Measurements from ENCODE around the gene VPS13D.
"Not testable (repeated sequence)": the region's sequence is repeated elsewhere in the genome, so short reads cannot be mapped to it uniquely, and the experiment has no call there.

VPS13D gene

DNA sequence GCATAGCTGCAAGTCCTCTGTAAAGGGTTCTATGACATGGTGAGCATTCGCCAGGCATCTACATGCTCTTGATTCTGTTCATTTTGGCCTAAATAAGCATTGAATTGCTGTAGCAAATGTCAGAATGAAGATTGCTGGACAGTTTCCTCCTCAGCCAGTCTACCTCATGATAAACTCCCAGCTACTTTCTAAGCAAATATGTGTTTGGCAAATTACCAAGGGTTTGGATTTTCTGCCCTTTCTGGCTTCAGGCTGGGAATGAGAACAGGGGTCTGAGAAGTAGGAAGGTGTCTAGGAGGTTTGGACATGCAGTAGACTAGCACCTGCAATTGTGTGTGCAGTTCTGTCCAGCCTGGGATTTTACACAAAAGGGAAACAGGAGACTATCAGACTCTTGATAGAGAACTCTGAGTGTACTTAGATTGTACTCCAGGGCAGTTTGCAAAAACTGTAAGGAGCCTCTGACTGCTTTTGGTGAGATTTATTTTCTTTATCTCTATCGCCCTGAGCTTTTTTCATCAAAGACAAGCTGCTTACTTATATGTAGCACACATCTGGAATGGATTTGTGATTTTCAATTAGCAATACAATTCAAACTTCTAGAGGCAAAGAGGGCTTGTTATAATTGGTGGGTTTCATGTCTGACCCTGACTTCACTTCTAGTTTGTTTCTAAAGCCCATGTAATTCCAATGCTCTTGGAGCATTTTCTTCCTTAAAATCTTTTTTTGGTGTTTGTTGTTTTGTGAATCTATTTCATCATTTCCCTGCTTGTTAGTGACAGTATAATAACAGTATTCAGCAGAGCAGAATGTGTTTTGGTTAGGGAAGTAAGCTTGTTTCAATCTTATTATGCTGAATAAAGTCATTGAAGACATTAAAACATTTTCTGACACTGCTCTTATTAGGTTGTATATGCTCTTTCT is 150.8 kb downstream of the VPS13D start:
- no peak for DNase-seq

DNA sequence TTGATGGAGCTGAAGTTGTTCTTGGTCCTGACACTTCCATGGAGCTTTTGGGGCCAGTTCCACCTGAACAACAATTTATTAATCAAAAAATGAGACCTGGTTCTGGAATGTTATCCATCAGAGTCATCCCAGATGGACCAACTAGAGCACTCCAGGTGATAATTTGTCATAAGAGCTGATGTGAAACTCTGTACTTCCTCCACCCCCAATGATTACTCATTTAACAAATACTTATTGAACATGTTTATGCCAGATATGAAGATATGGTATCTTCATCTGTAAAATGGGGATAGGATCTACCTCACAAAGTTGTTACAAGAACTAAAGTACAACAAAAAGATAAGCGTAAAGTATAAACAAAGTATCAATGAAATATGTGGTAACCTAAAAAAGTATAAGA is 153.2 kb downstream of the VPS13D start:
- DNase-seq = no peak

DNA sequence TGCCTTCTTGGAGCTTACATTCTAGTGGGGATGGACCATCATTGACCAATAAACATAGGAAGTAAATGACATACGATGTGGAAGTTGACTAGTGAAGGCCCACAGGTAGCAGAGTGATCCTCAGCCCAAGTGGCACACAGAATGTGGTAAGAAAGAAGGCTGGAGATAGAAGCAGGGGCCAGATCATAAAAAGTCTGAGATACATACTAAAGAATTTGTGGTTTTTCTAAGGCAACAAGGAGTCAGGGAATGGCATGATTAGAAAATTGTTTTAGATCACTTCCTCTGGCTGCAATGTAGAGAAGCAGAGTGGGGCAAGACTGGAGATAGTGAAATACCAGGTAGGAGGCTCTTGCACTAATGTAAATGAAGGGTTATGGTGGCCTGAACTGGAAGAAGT is 154.0 kb downstream of the VPS13D start:
- no peak for DNase-seq

DNA sequence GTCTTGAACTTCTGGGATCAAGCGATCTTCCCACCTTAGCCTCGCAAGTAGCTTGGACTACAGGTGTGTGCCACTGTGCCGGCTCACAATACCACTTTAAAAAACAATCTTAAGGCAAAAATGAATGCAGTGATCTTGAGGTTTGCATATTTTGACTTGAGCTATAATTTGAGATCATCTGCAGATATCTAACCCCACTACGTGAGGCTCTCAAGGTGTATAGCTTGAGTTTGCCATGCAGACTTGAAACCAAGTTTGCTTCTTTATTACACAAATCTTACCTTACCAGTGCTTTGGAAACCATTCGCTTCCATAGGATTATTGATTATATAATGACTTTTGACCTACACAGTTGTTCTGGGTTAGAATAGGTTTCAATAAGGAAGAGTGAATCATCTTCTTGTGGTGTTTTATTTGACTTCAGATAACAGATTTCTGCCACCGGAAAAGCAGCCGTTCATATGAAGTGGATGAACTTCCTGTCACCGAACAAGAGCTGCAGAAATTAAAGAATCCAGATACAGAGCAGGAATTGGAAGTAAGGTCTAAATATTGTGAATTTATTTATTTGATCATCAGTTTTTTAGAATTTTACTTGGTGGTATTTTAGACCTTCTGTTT is 155.1 kb downstream of the VPS13D start:
- no peak for DNase-seq

DNA sequence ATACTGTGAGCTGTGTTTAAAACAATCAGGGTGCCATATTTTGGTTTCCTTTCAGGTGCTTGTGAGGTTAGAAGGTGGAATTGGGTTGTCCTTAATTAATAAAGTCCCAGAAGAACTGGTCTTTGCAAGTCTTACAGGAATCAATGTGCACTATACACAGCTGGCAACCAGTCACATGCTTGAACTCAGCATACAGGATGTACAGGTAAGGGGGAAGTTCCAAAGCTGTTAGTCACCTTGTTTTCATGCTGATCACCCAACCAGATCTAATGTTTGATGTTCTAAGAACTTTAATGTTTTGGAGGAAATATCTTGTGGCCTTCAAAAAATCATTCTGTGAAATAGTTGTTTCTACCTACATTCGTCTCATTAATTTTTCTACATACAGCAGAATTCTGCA is 156.3 kb downstream of the VPS13D start:
- DNase-seq = no peak

DNA sequence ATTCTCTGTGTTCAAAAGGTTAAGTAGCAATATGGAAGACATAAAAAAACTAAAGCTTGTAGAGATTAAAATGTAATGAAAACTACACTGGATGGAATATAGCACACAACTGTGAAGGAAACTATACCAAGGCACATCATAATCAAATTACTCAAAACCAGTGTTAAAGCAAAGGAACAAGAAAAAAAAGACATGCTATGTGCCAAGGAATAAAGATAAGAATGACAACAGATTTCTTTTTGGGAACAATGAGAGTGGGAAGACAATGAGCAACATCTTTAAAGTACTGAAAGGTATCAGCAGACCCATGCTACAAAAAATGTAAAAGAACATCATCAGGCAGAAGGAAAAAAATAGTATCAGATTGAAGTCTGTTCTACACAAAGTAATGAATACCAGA is 157.8 kb downstream of the VPS13D start:
- DNase-seq = no peak

DNA sequence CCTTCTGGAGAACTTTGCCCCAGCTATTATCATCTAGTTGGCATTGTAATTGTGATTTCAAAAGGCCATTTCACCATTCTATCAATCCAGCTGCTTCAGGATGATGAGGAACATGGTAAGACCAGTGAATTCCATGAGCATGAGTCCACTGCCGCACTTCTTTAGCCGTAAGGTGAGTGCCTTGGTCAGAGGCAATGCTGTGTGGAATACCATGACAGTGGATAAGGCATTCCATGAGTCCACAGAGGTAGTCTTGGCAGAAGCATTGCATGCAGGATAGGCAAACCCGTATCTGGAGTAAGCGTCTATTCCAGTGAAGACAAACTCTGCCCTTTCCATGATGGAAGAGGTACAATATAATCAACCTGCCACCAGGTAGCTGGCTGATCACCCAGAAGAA is 160.5 kb downstream of the VPS13D start:
- not testable (repeated sequence) for DNase-seq

DNA sequence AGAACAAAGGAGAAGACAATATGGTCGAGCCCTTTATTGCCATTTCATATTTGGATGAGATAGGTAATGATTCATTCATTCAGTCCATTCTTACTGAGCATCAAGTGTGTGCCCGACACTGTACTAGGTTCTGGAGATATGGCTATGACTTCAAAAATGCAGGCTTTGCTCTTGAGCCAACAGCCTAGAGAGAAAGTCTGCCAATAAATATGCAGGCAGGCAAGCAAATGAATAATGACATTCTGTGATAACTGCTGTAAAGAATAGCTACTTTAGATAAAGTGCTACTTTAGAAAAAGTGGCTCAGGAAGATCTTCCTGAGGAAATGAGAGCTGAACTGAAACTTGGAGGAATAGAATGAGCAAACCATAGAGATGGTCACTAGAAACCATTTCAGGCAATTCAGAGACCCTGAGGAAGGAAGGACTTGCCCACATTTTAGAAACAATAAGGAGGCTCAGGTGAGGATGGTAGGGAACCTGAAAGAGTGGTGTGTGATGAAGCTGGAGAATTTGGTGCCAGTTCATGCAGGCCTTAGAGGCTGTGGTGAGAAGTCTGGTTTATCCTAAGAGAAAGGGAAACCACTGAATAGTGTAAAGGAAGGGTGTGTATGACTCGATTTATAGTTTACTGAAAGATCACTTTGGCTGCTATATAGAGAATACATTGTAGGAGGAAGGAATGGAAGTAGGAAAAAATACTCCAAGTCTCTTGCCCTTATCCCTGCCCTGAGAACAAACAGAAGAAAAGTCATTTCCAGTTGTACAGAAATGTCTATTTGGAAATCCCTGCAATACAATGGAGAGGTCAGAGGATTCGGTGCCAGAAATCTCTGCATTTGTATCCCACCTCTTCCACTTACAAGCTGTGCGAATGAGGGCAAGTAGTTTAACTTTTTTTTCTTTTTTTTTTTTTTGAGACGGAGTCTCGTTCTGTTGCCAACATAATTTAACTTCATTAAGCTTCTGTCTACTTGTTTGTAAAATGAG is 167.9 kb downstream of the VPS13D start:
- DNase-seq = no peak

DNA sequence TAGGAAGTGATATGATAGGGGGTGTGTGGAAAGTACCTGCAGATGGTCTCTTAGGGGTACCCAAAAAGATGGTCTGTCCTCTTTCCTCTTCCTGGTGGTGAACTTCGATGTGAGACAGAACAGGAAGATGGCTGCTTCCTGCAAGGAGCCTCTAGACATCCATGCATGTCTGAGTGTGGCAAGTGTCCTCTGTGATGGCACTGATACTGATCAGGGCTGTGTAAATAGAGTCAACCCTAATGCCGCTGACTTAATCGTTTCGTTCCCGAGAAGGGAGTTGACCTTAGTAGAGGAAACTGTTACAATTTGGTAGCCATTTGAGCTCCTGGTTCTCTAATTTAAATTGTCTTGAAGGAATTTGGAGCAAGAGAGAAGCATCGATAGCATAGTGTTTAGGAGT is 168.6 kb downstream of the VPS13D start:
- no peak for DNase-seq

DNA sequence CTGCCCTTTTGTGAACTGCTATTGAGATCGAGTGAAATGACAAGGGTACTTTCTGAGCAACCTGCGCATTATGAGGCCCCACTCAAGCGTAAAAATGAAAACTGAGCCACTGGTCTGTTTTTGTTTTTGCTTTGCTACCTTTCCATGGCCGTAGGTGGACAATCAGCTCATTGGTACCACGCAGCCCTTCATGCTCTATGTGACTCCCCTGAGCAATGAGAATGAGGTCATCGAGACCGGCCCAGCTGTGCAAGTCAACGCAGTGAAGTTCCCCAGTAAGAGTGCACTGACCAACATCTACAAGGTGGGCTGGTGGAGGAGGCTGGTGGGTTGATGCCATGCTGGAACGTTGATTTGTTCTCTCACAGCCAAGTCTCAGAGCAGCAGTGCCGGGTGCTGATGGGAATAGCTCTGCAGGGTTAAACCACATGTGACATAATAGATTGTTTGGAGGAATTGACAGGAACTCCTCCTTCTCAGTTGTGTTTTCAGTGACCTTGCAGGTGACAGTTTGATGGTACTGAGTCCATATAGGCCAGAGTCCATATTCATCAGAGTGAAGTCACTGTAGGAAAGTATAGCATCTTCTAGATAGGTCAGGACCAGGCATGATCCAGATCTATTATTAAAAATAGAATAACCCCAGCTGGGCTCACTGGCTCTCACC is 170.3 kb downstream of the VPS13D start:
- DNase-seq = no peak

DNA sequence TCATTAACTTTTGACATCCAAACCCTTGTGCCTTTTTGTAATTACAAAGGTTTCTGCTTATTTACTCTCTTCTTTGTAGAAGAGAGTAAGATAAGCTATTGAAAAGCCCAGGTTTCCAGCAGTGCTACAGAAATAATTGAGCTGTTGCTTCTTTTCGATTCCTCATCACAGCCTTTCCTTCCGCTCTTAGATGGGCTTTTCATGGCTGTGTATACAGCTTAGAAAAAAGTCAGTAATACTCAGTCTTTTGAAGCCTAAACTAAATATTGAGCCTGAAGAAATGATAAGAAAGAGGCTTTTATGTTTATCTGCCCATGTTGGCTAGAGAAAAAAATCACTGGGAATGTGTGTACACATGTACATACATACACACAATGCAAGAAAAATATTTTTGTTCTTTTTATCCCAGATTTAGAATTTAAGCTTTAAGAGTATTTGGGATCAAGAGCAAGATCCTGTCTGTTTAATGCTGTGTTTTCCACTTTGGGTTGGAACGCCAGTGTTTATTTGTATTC is 172.4 kb downstream of the VPS13D start:
- DNase-seq = no peak

DNA sequence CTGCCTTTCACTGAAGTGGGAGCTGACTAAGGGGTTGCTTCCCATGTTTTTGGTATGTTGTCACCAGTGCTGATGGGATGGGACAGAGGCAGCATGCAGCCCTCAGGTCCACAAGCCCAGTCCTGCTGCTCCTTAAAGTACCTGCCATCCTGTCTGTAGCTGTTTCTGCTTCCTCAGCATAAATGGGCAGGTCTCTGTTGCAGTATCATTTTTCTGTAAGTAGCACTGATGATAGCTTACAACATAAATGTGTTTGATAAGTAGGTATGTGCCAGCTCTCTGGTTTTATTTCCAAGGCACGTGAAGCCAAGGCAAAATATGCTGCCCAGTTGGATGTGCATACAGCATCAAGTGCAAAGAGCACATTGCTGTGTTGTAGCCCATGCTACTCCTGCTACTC is 173.0 kb downstream of the VPS13D start:
- DNase-seq = no peak

DNA sequence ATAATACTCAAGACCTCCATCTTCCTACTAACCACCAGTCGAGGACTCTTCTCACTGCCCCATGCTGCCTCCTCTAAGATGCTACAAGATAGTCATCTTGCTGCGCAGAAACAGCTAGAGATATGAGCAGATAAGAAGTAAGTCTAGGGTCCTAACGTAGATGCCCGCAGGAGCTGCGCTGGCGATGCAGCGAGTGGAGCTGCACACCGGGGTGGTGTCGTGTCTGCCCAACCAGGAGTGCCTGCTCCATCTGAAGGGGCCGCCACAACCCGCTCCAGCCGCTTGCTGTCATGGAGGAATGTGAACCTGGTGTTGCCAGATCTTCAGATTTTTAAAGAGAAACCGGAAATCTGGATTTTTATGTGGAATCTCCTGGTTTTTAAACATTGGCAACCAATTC is 175.1 kb downstream of the VPS13D start:
- DNase-seq = no peak

DNA sequence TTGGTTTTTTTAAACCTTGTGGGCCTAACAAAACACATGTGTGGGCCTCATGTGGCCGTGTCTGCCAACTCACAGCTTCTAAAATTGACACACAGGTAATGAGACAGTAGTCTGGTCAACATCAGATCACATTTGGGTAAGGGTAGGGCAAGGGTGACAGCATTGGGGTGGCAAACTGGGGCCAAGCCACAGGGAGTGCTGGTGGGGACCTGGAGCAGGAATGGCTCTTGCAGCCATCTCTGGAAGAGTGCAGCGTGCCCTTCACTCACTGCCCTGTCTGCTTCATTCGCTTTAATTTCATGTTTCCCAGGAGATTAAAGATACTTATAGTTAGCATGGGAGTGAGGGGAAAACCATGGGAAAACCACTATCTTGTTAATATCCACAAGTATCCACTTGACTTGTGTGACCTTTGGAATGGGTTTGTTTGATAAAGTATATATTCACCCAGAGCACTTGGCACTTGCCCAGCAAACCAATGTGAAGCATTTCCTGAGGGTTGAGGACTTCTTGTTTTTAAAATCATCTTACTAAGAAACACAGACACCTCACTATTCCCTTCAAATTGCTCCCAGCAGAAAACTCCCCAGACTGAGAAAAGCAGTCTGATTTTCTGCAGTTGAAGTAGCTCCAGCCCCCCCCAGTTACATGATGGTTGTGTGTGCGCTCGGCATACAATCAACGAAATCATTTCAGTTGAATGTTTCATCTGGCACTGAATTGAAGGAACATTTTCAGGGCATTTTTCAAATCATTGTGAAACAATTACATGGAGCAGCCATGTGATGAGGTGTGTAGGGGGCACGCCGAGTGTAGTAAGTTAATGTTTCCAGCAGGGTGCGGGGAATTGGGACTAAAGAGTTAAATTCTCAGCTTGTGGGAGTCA is 175.7 kb downstream of the VPS13D start:
- DNase-seq = no peak

DNA sequence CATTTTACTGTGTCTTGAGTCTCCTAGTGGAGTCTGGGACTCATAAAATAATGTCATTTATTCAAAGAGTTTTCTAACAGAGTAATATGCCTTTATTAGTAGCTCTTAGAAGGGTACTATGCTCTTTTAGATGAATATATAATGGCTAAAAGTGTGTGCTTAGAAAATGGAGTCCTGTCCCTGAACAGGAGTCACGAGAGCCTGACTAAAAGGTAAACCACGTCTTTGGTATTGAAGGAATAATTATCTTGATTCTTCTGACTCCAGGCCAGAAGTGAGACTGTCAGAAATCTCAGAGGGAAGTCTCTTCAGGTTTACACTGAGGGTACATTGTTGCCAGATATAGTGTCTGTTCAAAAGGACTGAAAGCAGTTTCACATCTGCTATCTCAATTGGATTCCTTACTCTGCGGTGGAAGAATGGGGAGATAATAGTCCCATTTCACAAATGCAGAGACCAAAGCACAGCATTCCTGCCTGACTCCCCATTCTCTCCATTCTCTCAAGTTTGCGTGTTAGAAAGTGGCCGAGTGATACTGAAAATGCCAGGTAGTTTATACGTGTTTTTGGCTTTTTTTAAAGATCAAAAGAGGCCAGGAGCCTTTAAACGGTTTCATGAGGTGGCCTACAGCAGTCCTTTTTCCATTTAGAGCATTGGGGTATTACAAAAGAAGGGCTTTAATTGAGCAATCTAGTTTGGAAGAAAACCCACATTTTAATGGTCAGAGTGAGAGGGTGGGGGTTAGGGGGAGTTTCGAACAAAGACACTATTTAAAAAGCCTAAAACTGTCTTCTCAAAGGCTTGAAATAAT is 176.6 kb downstream of the VPS13D start:
- no peak for DNase-seq

DNA sequence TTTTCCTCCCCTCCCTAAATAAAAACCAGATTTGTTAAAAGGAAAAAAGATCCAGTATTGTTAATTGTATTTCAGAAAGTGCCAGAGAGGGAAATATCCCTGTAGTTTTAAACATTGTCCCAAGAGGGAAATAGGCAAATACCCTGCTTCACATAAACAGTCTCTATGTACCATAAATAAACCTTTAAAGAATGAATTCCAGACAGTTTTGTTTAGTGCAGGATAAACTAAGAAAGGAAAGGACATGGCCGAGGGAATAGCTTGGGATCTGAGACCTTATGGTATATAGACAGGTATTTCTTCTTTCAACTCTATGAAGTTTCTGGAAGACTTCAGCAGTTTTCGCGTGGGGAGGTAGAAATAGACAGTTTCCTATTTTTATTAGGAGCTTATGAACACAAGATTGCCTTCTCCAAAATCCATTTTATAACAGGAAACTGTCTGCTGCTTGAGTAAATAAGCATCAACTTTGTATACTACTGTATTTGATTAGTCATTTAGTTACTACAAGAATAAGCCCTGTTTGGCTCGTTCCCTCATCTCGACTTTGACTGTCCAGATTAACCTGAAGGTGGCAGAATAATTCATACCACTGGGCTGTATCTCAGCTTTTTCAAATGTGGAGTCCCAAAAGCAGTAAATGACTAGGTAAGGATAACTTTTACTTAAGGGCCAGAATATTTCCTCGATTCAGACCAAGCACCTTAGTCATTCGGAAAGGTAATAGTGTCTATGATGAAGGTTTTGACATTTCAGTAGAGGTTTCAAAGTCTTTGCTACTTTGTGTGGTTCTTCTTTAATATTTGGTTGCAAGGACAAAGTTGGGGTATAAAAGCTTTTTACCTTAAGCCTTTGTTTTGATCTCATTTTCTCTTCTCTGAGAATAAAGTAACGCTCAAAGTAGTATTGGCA is 177.5 kb downstream of the VPS13D start:
- DNase-seq = no peak

DNA sequence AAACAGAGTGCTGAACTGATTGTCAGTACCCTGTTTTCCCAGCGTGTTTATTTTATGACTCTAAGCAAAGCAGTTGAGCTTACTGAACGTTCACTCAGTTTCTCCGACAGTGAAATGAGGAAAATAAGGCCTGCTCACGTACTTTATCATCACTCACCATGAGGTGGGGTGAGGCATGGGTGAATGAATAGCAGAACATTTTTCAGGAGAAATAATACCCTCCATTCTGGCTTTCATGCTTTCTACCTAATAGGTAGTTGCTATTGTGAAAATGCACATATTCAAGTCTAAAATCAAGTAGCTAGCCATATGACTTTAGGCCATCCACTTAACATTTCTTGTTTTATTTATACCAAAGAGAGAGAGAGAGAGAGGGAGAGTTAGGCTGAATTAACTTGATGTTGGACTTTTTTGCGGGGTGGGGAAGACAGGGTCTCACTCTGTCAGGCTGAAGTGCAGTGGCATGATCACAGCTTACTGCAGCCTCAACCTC is 178.2 kb downstream of the VPS13D start:
- no peak for DNase-seq

DNA sequence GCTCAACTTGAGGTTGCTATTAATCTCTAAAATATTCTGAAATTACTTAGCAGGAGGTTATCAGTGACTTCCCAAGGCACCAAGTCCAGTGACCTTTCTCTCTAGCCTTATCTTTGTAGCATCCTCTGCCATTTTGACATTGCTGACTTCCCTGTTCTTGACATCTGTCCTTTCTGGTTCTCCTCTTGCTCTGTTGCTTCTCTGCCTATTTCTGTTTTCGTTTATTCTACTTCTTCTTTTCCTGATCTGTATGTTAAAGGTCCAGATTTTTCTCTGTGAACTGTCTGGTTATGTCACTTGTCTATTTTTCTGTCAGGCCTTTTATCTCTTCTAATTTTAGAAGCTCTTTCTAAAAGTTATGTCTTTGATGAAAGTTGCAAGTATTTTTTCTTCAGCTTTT is 178.8 kb downstream of the VPS13D start:
- no peak for DNase-seq

DNA sequence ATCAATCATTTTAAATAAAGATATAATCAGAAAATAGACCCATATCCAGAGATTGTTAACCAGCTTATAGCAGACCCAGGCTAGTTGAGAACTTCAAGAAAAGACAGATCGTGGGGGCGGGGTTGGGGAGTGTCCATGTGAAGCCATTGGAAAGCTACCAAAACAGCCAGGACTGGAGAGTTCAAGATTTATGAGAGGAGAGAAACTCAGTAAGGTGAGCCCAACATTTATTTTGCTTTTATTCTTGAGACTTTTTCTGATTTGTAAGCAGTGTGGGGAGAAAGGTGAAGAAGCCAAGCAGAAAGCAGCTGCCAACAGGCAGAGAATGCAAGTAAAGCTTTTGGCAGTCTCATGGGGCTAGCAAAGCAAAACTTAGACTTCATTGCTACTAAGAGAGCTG is 179.9 kb downstream of the VPS13D start:
- DNase-seq = no peak
